Measurements from ENCODE around the gene EVL.

EVL gene

DNA sequence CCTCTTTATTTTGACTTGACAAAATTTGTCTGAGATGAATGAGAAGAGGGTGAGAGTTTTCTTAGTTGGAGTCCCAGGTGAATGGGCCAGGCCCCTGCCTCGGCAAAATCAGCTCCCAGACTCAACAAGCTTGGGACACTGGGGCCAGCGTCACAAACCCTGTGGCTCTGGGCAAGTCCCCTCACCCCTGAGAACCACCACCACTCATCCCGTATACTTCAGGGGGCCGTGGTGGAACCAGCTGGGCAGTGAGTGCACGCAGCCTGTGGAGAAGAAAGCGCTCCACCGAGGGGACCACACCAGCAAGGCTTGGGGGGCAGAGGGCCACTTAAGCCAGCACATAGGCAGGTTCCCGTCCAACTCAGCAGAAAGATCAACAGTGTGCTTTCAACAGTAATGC is 54.0 kb downstream of the EVL start:
- no peak for TF ChIP-seq CTCF (IDR thresholded peaks at IDR 0.05; ENCODE audit: insufficient read depth, low read length, poor library complexity, severe bottlenecking)
- peaks cover 32% of the 10 kb centered on the region for H3K36me3 ChIP-seq (ENCODE audit: control insufficient read depth, insufficient read depth, low read length)

DNA sequence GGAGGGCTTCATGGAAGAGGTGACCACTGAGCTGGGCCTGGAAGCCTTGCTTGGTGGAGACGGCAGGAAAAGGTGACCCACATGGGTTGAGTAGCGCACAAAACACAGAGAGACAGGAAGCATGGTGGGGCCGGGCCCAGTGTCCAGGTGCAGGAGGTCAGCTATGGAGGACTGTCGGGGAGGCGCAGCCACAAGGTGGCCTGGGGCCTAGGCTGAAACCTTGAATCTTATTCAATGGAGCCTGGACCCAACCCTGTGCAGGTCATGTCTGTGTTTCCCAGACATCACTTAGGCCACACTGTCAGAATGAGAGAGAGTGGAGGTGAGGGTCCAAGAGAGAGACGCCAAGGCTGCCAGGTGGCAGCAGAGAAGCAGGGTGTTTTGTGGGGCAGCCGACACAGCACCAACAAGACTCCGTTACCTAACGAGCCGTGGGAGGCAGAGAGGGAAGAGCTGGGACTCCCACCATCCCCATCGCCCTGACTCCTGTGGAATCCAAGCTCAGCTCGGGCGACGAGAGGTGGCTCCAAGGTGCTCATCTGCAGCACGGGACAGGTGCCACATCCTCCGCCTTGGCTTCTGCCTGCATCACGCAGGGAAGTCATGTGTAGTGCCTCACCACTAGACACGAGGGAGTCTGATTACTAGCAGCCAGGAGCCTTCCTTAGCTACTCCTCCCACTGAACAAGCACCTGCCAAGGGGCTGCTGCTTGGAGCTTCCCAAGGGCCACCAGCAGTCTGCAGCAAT is 55.5 kb downstream of the EVL start:
- H3K36me3 ChIP-seq (ENCODE audit: control insufficient read depth, insufficient read depth, low read length) = peaks cover 39% of the 10 kb centered on the region
- TF ChIP-seq CTCF (IDR thresholded peaks at IDR 0.05; ENCODE audit: insufficient read depth, low read length, poor library complexity, severe bottlenecking) = no peak

More for the DNA sequence above, 54.0 kb downstream of the EVL start:
- Histone ChIP-seq H3K27me3 (replicated peaks; ENCODE audit: control insufficient read depth, insufficient read depth, low read length) (no peaks in the 10 kb centered on the region), H3K4me3 (replicated peaks; ENCODE audit: low read depth, low read length) (no peak overlapping the region)
- no peak for DNase-seq (ENCODE audit: extremely low read depth, insufficient read length)

DNA sequence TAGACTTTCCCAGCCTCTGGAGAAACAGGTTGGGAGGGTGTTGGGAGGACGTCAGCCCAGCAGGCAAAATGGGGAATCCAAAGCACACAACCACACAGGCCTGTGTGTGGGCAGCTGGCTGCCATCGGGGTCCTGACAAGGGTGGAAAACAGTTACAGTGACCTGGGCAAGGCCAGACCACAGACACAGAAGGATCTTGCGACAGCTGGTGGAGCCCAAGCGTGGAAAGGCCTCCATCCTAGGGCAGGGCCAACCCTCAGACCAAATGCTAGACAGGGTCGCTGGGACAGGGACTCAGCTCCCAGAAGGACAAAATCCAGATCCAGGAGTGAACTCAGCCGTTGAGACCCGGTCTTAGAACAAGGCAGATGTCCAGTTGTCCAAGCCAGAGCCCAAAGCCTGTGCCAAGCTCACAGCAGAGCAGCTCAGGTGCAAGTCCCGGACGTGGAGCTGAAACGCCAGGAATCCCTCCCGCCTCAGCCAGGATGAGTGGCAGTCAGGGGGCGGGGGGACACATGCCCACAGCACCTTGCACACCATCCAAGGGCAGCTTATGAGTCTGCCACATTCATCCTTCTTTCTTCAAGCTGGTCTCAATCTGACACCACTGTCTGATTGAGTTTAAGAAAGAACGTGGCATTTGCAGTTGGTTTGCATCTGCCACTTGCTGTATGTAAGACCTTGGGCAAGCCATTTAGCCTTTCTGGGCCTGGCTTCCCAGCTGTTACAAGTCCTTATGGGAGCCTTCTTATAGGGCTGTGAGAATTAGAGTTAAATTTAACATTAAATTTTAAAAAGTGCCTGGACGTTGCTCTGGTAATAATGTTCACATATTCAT is 56.6 kb downstream of the EVL start:
- peaks cover 48% of the 10 kb centered on the region for H3K36me3 ChIP-seq (ENCODE audit: control insufficient read depth, insufficient read depth, low read length)
- H3K27me3 ChIP-seq (replicated peaks; ENCODE audit: control insufficient read depth, insufficient read depth, low read length) = no peaks in the 10 kb centered on the region
- H3K4me3 ChIP-seq (replicated peaks; ENCODE audit: low read depth, low read length) = no peak overlapping the region
- TF ChIP-seq CTCF (IDR thresholded peaks at IDR 0.05; ENCODE audit: insufficient read depth, low read length, poor library complexity, severe bottlenecking) = no peak
- no peak for DNase-seq (ENCODE audit: extremely low read depth, insufficient read length)

More for the DNA sequence above, 55.5 kb downstream of the EVL start:
- DNase-seq (ENCODE audit: extremely low read depth, insufficient read length) = no peak
- Histone ChIP-seq H3K27me3 (replicated peaks; ENCODE audit: control insufficient read depth, insufficient read depth, low read length) (no peaks in the 10 kb centered on the region), H3K4me3 (replicated peaks; ENCODE audit: low read depth, low read length) (no peak overlapping the region)

GRCh38 chr14:100122481-100123223 is 57.4 kb downstream of the EVL start:
- no peaks in the 10 kb centered on the region for H3K27me3 ChIP-seq (replicated peaks; ENCODE audit: control insufficient read depth, insufficient read depth, low read length)
- no peak for DNase-seq (ENCODE audit: extremely low read depth, insufficient read length)
- peaks cover 49% of the 10 kb centered on the region for H3K36me3 ChIP-seq (ENCODE audit: control insufficient read depth, insufficient read depth, low read length)
- no peak for TF ChIP-seq CTCF (IDR thresholded peaks at IDR 0.05; ENCODE audit: insufficient read depth, low read length, poor library complexity, severe bottlenecking)
- H3K4me3 ChIP-seq (replicated peaks; ENCODE audit: low read depth, low read length) = no peak overlapping the region

GRCh38 chr14:100123618-100124017 is 58.4 kb downstream of the EVL start:
- TF ChIP-seq CTCF (IDR thresholded peaks at IDR 0.05; ENCODE audit: insufficient read depth, low read length, poor library complexity, severe bottlenecking) = no peak
- Histone ChIP-seq H3K4me3 (replicated peaks; ENCODE audit: low read depth, low read length) (no peak overlapping the region), H3K27me3 (replicated peaks; ENCODE audit: control insufficient read depth, insufficient read depth, low read length) (no peaks in the 10 kb centered on the region), H3K36me3 (ENCODE audit: control insufficient read depth, insufficient read depth, low read length) (peaks cover 54% of the 10 kb centered on the region)
- DNase-seq (ENCODE audit: extremely low read depth, insufficient read length) = no peak
